ENCODE data around the gene KIF26B. TPM values are rescaled to one million over a fixed set of nuclear protein-coding genes. Genes with fewer than 3 reads are reported as not detected.

The KIF26B gene
- polyA plus RNA-seq, 4 donors = 29.7 to 44.6 (median 38.7) TPM

GRCh38 chr1:245606157-245606725 lies 451.5 kb downstream of the KIF26B start:
- no peak for DNase-seq (ENCODE audit: low read depth in 4 of 4, low spot score in 2 of 4)

- no peak for DNase-seq (ENCODE audit: low read depth in 4 of 4, low spot score in 2 of 4)
These were observed 453.5 kb downstream of the KIF26B start for GRCh38 chr1:245608271-245608670.

DNA sequence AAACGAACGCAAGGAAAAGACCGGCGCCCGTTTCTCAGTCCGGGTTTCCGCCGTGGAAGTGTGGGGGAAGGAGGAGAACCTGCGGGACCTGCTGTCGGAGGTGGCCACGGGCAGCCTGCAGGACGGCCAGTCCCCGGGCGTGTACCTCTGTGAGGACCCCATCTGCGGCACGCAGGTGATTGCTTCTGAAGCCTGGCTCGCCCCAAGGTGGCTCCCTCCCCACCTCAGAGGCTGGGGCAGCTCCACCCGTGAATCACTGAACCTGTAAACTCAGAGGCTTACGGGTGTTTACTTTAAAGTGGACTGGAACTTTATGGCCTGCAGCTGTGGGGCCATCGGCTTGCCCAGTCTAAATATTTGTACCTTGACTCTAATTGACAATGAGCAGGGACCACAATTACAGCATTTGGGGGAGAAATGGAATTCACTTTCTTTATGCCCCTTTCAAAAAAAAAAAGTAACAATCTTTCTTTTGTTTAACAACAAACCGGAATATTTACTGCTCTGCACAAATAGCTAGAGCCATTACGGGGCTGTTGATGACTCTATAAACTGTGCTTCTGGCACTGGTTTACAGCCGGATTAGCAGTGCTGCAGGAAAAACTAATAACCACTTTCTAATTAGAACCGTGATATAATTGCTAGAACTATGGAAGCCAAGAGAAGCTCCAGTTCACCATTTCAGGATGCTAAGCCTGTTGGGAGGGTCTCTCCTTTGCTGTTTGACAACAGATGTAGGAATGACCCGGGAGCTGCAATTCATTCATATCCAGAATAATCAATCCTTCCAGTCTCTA lies 454.8 kb downstream of the KIF26B start:
- DNase-seq (ENCODE audit: low read depth in 4 of 4, low spot score in 2 of 4) = no peak

- no peak for DNase-seq (ENCODE audit: low read depth in 4 of 4, low spot score in 2 of 4)
These were observed 456.5 kb downstream of the KIF26B start for GRCh38 chr1:245611251-245611650.

GRCh38 chr1:245614476-245614875 lies 459.7 kb downstream of the KIF26B start:
- no peak for DNase-seq (ENCODE audit: low read depth in 4 of 4, low spot score in 2 of 4)

- no peak for DNase-seq (ENCODE audit: low read depth in 4 of 4, low spot score in 2 of 4)
These were observed 460.2 kb downstream of the KIF26B start for GRCh38 chr1:245615001-245615400.

GRCh38 chr1:245621589-245621988 lies 466.8 kb downstream of the KIF26B start:
- no peak for DNase-seq (ENCODE audit: low read depth in 4 of 4, low spot score in 2 of 4)

DNA sequence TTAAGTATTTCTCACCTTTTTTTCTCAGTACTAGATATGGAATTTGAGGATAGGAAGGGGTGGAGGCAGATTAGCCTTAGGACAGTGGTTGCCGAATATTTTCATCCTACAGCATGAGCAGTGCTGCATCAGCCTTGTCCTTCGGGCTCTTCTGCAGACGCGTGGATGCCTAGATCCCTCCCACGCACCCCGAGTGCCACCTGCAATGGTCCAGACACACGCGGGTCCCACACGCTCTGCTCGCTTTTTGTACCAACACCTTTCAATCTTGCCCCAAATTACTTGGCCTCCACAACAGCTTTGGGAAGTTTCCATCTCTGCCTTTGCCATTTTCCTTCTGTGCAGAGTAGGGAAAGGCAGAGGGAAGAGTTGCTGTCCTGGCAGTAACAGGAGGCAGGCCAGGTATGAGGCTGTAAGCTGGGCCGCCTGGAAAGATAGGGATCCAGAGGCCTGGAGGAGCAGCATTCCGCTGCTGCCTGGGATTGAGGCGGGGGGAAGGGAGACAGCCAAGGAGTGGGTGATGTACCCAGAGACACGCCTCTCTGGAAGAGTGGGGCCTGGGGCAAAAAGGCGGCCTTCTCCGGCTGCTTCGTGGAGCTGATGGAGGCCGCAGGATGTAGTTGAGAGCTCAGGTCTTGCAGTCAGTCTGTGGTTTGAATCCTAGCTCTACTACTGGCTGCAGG lies 467.7 kb downstream of the KIF26B start:
- DNase-seq (ENCODE audit: low read depth in 4 of 4, low spot score in 2 of 4) = no peak

GRCh38 chr1:245641384-245641783 lies 486.6 kb downstream of the KIF26B start:
- DNase-seq (ENCODE audit: low read depth in 4 of 4, low spot score in 2 of 4) = no peak

GRCh38 chr1:245645406-245645805 lies 490.6 kb downstream of the KIF26B start:
- DNase-seq (ENCODE audit: low read depth in 4 of 4, low spot score in 2 of 4) = no peak

- DNase-seq (ENCODE audit: low read depth in 4 of 4, low spot score in 2 of 4) = no peak
These were observed 491.1 kb downstream of the KIF26B start for GRCh38 chr1:245645894-245646293.

DNA sequence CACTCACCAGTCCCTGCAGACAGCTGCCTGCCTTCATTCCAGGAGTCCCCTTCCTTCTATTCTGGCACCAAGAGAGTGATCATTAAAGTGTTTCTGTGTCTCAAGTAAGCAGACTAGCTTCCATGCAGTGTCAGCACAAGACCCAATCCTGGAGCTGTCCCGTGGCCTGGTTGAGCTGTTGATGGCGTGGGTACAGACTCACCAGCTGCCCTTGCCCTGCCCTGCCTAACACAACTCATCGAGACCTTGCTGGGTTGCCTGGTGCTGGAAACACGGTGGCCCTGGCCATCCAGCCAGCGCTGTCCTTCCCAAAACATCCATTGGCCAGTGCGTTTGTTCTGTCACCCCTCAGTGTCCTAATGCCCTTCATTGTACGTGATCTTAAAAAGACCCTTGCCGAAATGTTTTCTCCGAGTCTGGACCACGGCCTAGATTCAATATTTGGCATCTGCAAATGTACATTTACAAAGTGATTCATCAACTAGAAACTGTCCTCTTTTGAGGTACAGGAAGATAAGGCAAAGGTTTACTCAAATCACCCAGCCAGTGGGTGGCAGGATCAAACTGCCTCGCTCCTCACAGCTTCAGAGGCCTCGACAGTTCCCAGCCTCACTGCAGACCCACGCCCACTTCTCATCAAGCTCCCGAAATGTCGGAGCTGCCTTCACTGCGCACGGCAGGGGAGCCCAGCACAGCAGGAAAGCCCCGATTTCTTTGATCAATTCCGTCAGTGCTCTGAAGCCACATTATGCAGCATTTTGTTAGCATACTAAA lies 494.2 kb downstream of the KIF26B start:
- DNase-seq (ENCODE audit: low read depth in 4 of 4, low spot score in 2 of 4) = no peak

- no peak for DNase-seq (ENCODE audit: low read depth in 4 of 4, low spot score in 2 of 4)
These were observed 494.9 kb downstream of the KIF26B start for GRCh38 chr1:245649666-245650065.

DNA sequence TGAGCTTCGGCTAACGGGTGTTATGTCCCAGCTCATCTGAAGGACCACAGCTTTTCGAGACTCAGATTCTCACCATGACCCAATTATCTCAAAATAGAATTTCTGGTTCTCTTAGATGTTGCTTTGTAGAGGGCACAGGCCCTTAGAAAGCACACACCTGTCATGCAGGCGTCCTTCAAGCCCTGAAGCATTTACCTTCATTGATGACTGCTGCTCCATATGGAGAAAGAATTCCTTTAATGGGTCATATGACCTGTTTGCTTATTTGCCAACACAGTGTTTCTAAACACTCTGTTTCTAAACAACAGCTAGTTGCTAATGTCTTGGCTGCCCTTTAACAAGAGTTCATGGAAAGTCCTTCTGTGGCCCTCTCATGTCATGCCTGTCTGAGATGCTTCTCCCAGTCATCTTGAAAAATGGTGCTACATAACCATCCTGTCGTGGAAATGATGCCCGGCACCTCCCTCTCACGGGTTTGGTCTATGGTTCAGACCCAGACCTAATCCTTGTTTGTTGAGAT lies 495.7 kb downstream of the KIF26B start:
- no peak for DNase-seq (ENCODE audit: low read depth in 4 of 4, low spot score in 2 of 4)

DNA sequence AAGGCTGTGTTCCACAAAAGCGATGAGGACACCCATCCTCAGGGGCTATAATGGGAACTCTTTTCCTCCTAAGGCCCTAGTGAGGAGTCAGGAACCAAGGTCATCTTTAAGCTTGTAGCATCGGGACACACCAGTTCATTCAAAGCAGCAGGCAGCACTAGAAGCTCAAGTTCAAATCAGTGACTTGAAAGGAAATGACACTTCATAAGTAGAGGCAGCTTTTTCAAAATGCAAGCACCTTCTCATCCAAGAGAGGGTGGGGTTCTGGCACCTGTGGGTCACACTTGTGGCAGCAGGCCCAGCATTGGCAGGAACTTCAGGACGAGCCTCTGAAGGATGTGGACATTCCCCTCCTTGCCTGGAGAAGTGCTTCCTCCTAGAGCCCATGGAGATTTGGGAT lies 496.3 kb downstream of the KIF26B start:
- no peak for DNase-seq (ENCODE audit: low read depth in 4 of 4, low spot score in 2 of 4)

GRCh38 chr1:245652116-245652515 lies 497.3 kb downstream of the KIF26B start:
- DNase-seq (ENCODE audit: low read depth in 4 of 4, low spot score in 2 of 4) = no peak

GRCh38 chr1:245652660-245653427 lies 498.1 kb downstream of the KIF26B start:
- DNase-seq (ENCODE audit: low read depth in 4 of 4, low spot score in 2 of 4) = no peak

- no peak for DNase-seq (ENCODE audit: low read depth in 4 of 4, low spot score in 2 of 4)
These were observed 499.8 kb downstream of the KIF26B start for GRCh38 chr1:245654460-245655050.

- DNase-seq (ENCODE audit: low read depth in 4 of 4, low spot score in 2 of 4) = no peak
These were observed 501.5 kb downstream of the KIF26B start for GRCh38 chr1:245656189-245656717.

Measured in left renal cortex interstitium (tissue), 4 donors.